Measurements from ENCODE around the gene ROR1. TPM values are rescaled to one million over a fixed set of nuclear protein-coding genes. Genes with fewer than 3 reads are reported as not detected.

ROR1 gene
- total and polyA plus RNA-seq, 10 of the 15 experiments (the other 5 are each of a cell fraction or from before 2014, with no cell fraction given): 0.02 to 0.08 (median 0.05) TPM; not detected in 6

DNA sequence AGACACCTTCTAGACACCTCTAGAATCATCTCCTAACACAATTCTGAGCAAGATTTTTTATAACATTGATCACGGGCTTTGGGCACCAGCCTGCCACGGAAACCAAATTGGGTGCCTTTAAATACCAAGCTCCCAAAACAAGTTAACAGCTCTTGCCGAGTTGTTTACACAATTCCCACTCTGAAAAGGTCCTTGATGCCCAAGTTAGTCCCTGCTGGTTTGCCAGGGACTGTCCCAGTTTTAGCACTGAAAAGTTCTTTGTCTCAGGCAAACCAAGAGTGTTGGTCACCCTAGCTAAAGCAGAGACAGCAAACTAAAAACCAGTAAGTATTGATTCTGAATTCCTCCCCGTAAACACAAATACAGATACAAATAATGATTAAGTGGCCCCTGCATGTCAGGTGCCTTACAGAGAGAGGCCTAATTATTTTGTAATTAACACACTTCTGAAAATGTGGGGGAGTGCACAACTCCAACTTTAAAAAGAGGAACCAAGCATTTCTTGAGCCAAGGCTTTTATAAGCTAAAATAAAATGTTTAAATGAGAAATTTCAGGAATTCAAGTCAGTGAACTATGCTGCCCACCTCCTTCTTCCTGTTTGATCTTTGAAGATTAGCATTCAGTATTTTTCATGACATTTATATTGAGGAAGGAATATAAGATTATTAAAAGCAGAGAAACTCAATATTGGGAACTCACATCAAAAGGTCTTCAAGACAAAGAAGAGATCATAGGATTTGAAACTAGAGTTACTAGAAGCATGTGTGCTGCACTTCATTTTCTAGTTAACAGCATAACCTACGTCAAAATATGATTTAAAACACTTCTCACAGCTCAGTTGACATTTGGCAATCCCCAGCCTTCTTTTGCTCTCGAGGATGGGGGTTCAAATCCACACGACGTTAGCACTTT is 420.6 kb downstream of the ROR1 start:
- DNase-seq (ENCODE audit: low read depth, low spot score) (no peak), ATAC-seq (peak; percentile 85), FAIRE-seq (no peak)
- no peaks in the 10 kb centered on the region for H3K9me3 ChIP-seq (replicated peaks; ENCODE audit: control insufficient read depth, insufficient read depth, low read length)
- no TSS peak for BruUV-seq (replicated peaks)
- CTCF ChIA-PET: interaction anchor here (1.2 to 2.3 kb wide), 5 partner anchors 12 to 502 kb away, joined by 3 to 15 read pairs (median 3); no protein-coding TSS in a partner anchor
- H3K4me2 ChIP-seq (ENCODE audit: control insufficient read depth, insufficient read depth): 0 out of 2 replicates have a peak overlapping the region, but pooled peaks have one; percentile 15
- no peaks in the 10 kb centered on the region for H3K79me2 ChIP-seq (ENCODE audit: control insufficient read depth, insufficient read depth, low read length)
- POLR2A ChIA-PET: interaction anchor here (0.6 to 2.0 kb wide), 5 partner anchors 12 to 1356 kb away, joined by 3 to 8 read pairs (median 4); no protein-coding TSS in a partner anchor
- in situ Hi-C loops (cut with MboI): no loop called here
- SMC1A ChIA-PET (ENCODE audit: uncharacterized antibody, unreplicated experiment): interaction anchor here (0.8 to 2.3 kb wide), 12 partner anchors 10 to 61 kb away, joined by 3 to 8 read pairs (median 6); no protein-coding TSS in a partner anchor
- H3K9ac ChIP-seq (ENCODE audit: control insufficient read depth, insufficient read depth, low read length): no peak overlapping the region
- H3K4me3 ChIP-seq: no peak overlapping the region
- no peaks in the 10 kb centered on the region for H3K4me1 ChIP-seq (ENCODE audit: control insufficient read depth, insufficient read depth, low read length)
- intact Hi-C loops (cut with micrococcal nuclease; ENCODE audit: unreplicated experiment): no loop called here
- WGBS (ENCODE audit: insufficient coverage, insufficient replicate concordance, low lambda C conversion rate, missing lambda C conversion rate): 43% methylated on average over 8 of the region's 8 CpGs
- H3K36me3 ChIP-seq (ENCODE audit: control insufficient read depth in 2 of 2, insufficient read depth in 2 of 2, low read length in 1 of 2): no peaks in the 10 kb centered on the region
- no peaks in the 10 kb centered on the region for H4K20me1 ChIP-seq (ENCODE audit: control insufficient read depth, insufficient read depth)
- no peak overlapping the region for H2AFZ ChIP-seq (ENCODE audit: control insufficient read depth, low read depth, low read length)
- RAD21 ChIA-PET (ENCODE audit: unreplicated experiment): interaction anchor here (0.6 to 1.6 kb wide), 6 partner anchors 11 to 57 kb away, joined by 3 to 4 read pairs (median 4); no protein-coding TSS in a partner anchor
- no peak overlapping the region for H3K27ac ChIP-seq (ENCODE audit: control insufficient read depth, insufficient read depth)
- no peaks in the 10 kb centered on the region for H3K27me3 ChIP-seq (replicated peaks in 1 of 2; ENCODE audit: control insufficient read depth in 2 of 2, insufficient read depth in 2 of 2, low read length in 1 of 2)
- TF ChIP-seq FOS (IDR thresholded peaks at IDR 0.05; ENCODE audit: borderline replicate concordance, extremely low read depth, insufficient read length) (no peak), ESRRA (IDR thresholded peaks at IDR 0.05; ENCODE audit: low read length) (no peak), SREBF2 (IDR thresholded peaks at IDR 0.05; ENCODE audit: low read length) (no peak), NR2C2 (IDR thresholded peaks at IDR 0.05; ENCODE audit: borderline replicate concordance, control insufficient read depth, insufficient read length, low read depth) (no peak), TCF3 (IDR thresholded peaks at IDR 0.05; ENCODE audit: borderline replicate concordance, insufficient read depth, low read depth, low read length) (no peak), BHLHE40 (IDR thresholded peaks at IDR 0.05; ENCODE audit: borderline replicate concordance in 1 of 2, low read depth in 2 of 2, low read length in 1 of 2) (peak; percentile 79 to 87; a peak in 3 of 4 replicates), KDM1A (IDR thresholded peaks at IDR 0.05; ENCODE audit: borderline replicate concordance) (no peak), PAX8 (IDR thresholded peaks at IDR 0.05) (no peak), DPF2 (IDR thresholded peaks at IDR 0.05) (peak; percentile 81; the same call in 1 of the 2 replicates), ZBED1 (IDR thresholded peaks at IDR 0.05; ENCODE audit: borderline replicate concordance) (no peak)
- TF ChIP-seq, protein P1, sequence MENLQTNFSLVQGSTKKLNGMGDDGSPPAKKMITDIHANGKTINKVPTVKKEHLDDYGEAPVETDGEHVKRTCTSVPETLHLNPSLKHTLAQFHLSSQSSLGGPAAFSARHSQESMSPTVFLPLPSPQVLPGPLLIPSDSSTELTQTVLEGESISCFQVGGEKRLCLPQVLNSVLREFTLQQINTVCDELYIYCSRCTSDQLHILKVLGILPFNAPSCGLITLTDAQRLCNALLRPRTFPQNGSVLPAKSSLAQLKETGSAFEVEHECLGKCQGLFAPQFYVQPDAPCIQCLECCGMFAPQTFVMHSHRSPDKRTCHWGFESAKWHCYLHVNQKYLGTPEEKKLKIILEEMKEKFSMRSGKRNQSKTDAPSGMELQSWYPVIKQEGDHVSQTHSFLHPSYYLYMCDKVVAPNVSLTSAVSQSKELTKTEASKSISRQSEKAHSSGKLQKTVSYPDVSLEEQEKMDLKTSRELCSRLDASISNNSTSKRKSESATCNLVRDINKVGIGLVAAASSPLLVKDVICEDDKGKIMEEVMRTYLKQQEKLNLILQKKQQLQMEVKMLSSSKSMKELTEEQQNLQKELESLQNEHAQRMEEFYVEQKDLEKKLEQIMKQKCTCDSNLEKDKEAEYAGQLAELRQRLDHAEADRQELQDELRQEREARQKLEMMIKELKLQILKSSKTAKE (IDR thresholded peaks at IDR 0.05; ENCODE audit: low read depth, poor library complexity, severe bottlenecking): no peak
- TF ChIP-seq, protein P2, sequence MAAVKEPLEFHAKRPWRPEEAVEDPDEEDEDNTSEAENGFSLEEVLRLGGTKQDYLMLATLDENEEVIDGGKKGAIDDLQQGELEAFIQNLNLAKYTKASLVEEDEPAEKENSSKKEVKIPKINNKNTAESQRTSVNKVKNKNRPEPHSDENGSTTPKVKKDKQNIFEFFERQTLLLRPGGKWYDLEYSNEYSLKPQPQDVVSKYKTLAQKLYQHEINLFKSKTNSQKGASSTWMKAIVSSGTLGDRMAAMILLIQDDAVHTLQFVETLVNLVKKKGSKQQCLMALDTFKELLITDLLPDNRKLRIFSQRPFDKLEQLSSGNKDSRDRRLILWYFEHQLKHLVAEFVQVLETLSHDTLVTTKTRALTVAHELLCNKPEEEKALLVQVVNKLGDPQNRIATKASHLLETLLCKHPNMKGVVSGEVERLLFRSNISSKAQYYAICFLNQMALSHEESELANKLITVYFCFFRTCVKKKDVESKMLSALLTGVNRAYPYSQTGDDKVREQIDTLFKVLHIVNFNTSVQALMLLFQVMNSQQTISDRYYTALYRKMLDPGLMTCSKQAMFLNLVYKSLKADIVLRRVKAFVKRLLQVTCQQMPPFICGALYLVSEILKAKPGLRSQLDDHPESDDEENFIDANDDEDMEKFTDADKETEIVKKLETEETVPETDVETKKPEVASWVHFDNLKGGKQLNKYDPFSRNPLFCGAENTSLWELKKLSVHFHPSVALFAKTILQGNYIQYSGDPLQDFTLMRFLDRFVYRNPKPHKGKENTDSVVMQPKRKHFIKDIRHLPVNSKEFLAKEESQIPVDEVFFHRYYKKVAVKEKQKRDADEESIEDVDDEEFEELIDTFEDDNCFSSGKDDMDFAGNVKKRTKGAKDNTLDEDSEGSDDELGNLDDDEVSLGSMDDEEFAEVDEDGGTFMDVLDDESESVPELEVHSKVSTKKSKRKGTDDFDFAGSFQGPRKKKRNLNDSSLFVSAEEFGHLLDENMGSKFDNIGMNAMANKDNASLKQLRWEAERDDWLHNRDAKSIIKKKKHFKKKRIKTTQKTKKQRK (IDR thresholded peaks at IDR 0.05; ENCODE audit: low read depth, low read length): no peak
- TF ChIP-seq, protein P3, sequence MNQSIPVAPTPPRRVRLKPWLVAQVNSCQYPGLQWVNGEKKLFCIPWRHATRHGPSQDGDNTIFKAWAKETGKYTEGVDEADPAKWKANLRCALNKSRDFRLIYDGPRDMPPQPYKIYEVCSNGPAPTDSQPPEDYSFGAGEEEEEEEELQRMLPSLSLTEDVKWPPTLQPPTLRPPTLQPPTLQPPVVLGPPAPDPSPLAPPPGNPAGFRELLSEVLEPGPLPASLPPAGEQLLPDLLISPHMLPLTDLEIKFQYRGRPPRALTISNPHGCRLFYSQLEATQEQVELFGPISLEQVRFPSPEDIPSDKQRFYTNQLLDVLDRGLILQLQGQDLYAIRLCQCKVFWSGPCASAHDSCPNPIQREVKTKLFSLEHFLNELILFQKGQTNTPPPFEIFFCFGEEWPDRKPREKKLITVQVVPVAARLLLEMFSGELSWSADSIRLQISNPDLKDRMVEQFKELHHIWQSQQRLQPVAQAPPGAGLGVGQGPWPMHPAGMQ (IDR thresholded peaks at IDR 0.05; ENCODE audit: borderline replicate concordance): no peak
- TF ChIP-seq, protein P4, sequence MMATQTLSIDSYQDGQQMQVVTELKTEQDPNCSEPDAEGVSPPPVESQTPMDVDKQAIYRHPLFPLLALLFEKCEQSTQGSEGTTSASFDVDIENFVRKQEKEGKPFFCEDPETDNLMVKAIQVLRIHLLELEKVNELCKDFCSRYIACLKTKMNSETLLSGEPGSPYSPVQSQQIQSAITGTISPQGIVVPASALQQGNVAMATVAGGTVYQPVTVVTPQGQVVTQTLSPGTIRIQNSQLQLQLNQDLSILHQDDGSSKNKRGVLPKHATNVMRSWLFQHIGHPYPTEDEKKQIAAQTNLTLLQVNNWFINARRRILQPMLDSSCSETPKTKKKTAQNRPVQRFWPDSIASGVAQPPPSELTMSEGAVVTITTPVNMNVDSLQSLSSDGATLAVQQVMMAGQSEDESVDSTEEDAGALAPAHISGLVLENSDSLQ (IDR thresholded peaks at IDR 0.05): peak; percentile 48; the same call in 1 of the 2 replicates
